ENCODE results near the gene FHAD1.

FHAD1 gene

GRCh38 chr1:15218287-15219279 is 28.4 kb upstream of the FHAD1 start:
- DNase-seq (ENCODE audit: low read depth), result no peak

GRCh38 chr1:15219280-15220023 is 27.6 kb upstream of the FHAD1 start:
- no peak for DNase-seq (ENCODE audit: low read depth)

- no peak for DNase-seq (ENCODE audit: low read depth)
Observed at GRCh38 chr1:15220024-15220392, 27.0 kb upstream of the FHAD1 start.

- no peak for DNase-seq (ENCODE audit: low read depth)
Observed at GRCh38 chr1:15220825-15221431, 26.1 kb upstream of the FHAD1 start.

- no peak for DNase-seq (ENCODE audit: low read depth)
Observed at GRCh38 chr1:15222653-15223303, 24.2 kb upstream of the FHAD1 start.

GRCh38 chr1:15224259-15224869 is 22.7 kb upstream of the FHAD1 start:
- DNase-seq (ENCODE audit: low read depth), result no peak

- no peak for DNase-seq (ENCODE audit: low read depth)
Observed at GRCh38 chr1:15224974-15225373, 22.0 kb upstream of the FHAD1 start.

- no peak for DNase-seq (ENCODE audit: low read depth)
Observed at GRCh38 chr1:15225461-15225860, 21.6 kb upstream of the FHAD1 start.

- DNase-seq (ENCODE audit: low read depth), result no peak
Observed at GRCh38 chr1:15226388-15227255, 20.4 kb upstream of the FHAD1 start.

- DNase-seq (ENCODE audit: low read depth), result no peak
Observed at GRCh38 chr1:15229707-15230131, 17.3 kb upstream of the FHAD1 start.

- DNase-seq (ENCODE audit: low read depth), result no peak
Observed at GRCh38 chr1:15231714-15232201, 15.3 kb upstream of the FHAD1 start.

- DNase-seq (ENCODE audit: low read depth), result no peak
Observed at GRCh38 chr1:15233689-15234088, 13.3 kb upstream of the FHAD1 start.

GRCh38 chr1:15236321-15236721 is 10.7 kb upstream of the FHAD1 start:
- no peak for DNase-seq (ENCODE audit: low read depth)

- no peak for DNase-seq (ENCODE audit: low read depth)
Observed at GRCh38 chr1:15236746-15237145, 10.3 kb upstream of the FHAD1 start.

- no peak for DNase-seq (ENCODE audit: low read depth)
Observed at GRCh38 chr1:15238789-15239188, 8.2 kb upstream of the FHAD1 start.

- no peak for DNase-seq (ENCODE audit: low read depth)
Observed at GRCh38 chr1:15242766-15243165, 4.3 kb upstream of the FHAD1 start.

- no peak for DNase-seq (ENCODE audit: low read depth)
Observed at GRCh38 chr1:15243275-15244043, 3.6 kb upstream of the FHAD1 start.

- no peak for DNase-seq (ENCODE audit: low read depth)
Observed at GRCh38 chr1:15244813-15245212, 2.2 kb upstream of the FHAD1 start.

- DNase-seq (ENCODE audit: low read depth), result no peak
Observed at GRCh38 chr1:15245593-15246360, 1.2 kb upstream of the FHAD1 start.
